Stimulated activated memory B cell treated with anti-CD40 and anti-IgM and Interleukin-4, amounts not matched to agents 10 μg/mL and 1 μg/mL and 100 μg/mL, for 72 hours (primary cell): Measurements from ENCODE around the gene TUBD1.
"Not testable (repeated sequence)": the region's sequence is repeated elsewhere in the genome, so short reads cannot be mapped to it uniquely, and the experiment has no call there.

Experiments
- ATAC-seq: fragments of 150-1000 bp; cut with Tn5 transposase; 2 replicates; pipeline ENCODE4 v1.10.0; 2021
- H3K27ac Mint-ChIP-seq: one replicate; pipeline ENCODE4 v1.8.0; 2022; ENCODE audit warnings: mild to moderate bottlenecking, mixed read lengths
- H3K27me3 Mint-ChIP-seq: one replicate; pipeline ENCODE4 v1.8.0; 2022; ENCODE audit warnings: mixed read lengths
- H3K36me3 Mint-ChIP-seq: one replicate; pipeline ENCODE4 v1.8.0; 2022; ENCODE audit warnings: mixed read lengths
- H3K4me1 Mint-ChIP-seq: one replicate; pipeline ENCODE4 v1.8.0; 2022; ENCODE audit warnings: mixed read lengths
- H3K4me3 Mint-ChIP-seq: one replicate; pipeline ENCODE4 v1.8.0; 2022; ENCODE audit warnings: mild to moderate bottlenecking, moderate library complexity, mixed read lengths
- H3K9me3 Mint-ChIP-seq: one replicate; pipeline ENCODE4 v1.8.0; 2022; ENCODE audit warnings: mixed read lengths

TUBD1 gene

GRCh38 chr17:59890720-59891119 lies 2.0 kb downstream of the TUBD1 start:
- Mint-ChIP-seq H3K27me3 (no peaks in the 10 kb centered on the region), H3K4me1 (peaks cover 47% of the 10 kb centered on the region), H3K36me3 (peaks cover 22% of the 10 kb centered on the region), H3K4me3 (no peak overlapping the region), H3K27ac (no peak overlapping the region), H3K9me3 (no peaks in the 10 kb centered on the region)
- ATAC-seq = no peak

GRCh38 chr17:59888145-59888750 lies 4.5 kb downstream of the TUBD1 start:
- Mint-ChIP-seq H3K4me3 (no peak overlapping the region), H3K36me3 (peaks cover 30% of the 10 kb centered on the region), H3K9me3 (no peaks in the 10 kb centered on the region), H3K27ac (no peak overlapping the region), H3K27me3 (no peaks in the 10 kb centered on the region), H3K4me1 (peaks cover 27% of the 10 kb centered on the region)
- no peak for ATAC-seq

- H3K27me3 Mint-ChIP-seq = no peaks in the 10 kb centered on the region
- H3K9me3 Mint-ChIP-seq = no peaks in the 10 kb centered on the region
- peaks cover 8% of the 10 kb centered on the region for H3K4me1 Mint-ChIP-seq
- no peak overlapping the region for H3K4me3 Mint-ChIP-seq
- H3K27ac Mint-ChIP-seq = no peak overlapping the region
- no peak for ATAC-seq
- H3K36me3 Mint-ChIP-seq = peaks cover 41% of the 10 kb centered on the region
Observed at GRCh38 chr17:59884861-59885260, 7.9 kb downstream of the TUBD1 start.

GRCh38 chr17:59878624-59879023 lies 14.1 kb downstream of the TUBD1 start:
- H3K9me3 Mint-ChIP-seq = no peaks in the 10 kb centered on the region
- H3K27ac Mint-ChIP-seq = no peak overlapping the region
- ATAC-seq = no peak
- H3K36me3 Mint-ChIP-seq = peaks cover 36% of the 10 kb centered on the region
- no peaks in the 10 kb centered on the region for H3K4me1 Mint-ChIP-seq
- no peak overlapping the region for H3K4me3 Mint-ChIP-seq
- H3K27me3 Mint-ChIP-seq = no peaks in the 10 kb centered on the region

- H3K4me3 Mint-ChIP-seq = no peak overlapping the region
- no peaks in the 10 kb centered on the region for H3K4me1 Mint-ChIP-seq
- H3K36me3 Mint-ChIP-seq = peaks cover 38% of the 10 kb centered on the region
- no peaks in the 10 kb centered on the region for H3K9me3 Mint-ChIP-seq
- no peak for ATAC-seq
- H3K27me3 Mint-ChIP-seq = no peaks in the 10 kb centered on the region
- no peak overlapping the region for H3K27ac Mint-ChIP-seq
Observed at GRCh38 chr17:59877965-59878364, 14.8 kb downstream of the TUBD1 start.

GRCh38 chr17:59876107-59876506 lies 16.6 kb downstream of the TUBD1 start:
- peaks cover 35% of the 10 kb centered on the region for H3K36me3 Mint-ChIP-seq
- H3K4me1 Mint-ChIP-seq = no peaks in the 10 kb centered on the region
- no peaks in the 10 kb centered on the region for H3K27me3 Mint-ChIP-seq
- H3K27ac Mint-ChIP-seq = no peak overlapping the region
- H3K9me3 Mint-ChIP-seq = no peaks in the 10 kb centered on the region
- no peak overlapping the region for H3K4me3 Mint-ChIP-seq
- no peak for ATAC-seq

GRCh38 chr17:59874376-59874775 lies 18.4 kb downstream of the TUBD1 start:
- Mint-ChIP-seq H3K4me3 (no peak overlapping the region), H3K36me3 (peaks cover 28% of the 10 kb centered on the region), H3K27ac (no peak overlapping the region), H3K27me3 (no peaks in the 10 kb centered on the region), H3K9me3 (no peaks in the 10 kb centered on the region), H3K4me1 (no peaks in the 10 kb centered on the region)
- ATAC-seq = no peak

- peaks cover 28% of the 10 kb centered on the region for H3K36me3 Mint-ChIP-seq
- not testable (repeated sequence) for H3K9me3 Mint-ChIP-seq, H3K4me1 Mint-ChIP-seq, H3K27me3 Mint-ChIP-seq, H3K4me3 Mint-ChIP-seq, ATAC-seq, H3K27ac Mint-ChIP-seq
Observed at GRCh38 chr17:59873414-59873813, 19.3 kb downstream of the TUBD1 start.

- no peak overlapping the region for H3K4me3 Mint-ChIP-seq
- no peaks in the 10 kb centered on the region for H3K9me3 Mint-ChIP-seq
- H3K27me3 Mint-ChIP-seq = no peaks in the 10 kb centered on the region
- peaks cover 18% of the 10 kb centered on the region for H3K36me3 Mint-ChIP-seq
- no peak overlapping the region for H3K27ac Mint-ChIP-seq
- H3K4me1 Mint-ChIP-seq = no peaks in the 10 kb centered on the region
- no peak for ATAC-seq
Observed at GRCh38 chr17:59872351-59872750, 20.4 kb downstream of the TUBD1 start.

GRCh38 chr17:59870482-59870881 lies 22.3 kb downstream of the TUBD1 start:
- Mint-ChIP-seq H3K27ac (no peak overlapping the region), H3K36me3 (peaks cover 10% of the 10 kb centered on the region), H3K27me3 (no peaks in the 10 kb centered on the region), H3K9me3 (no peaks in the 10 kb centered on the region), H3K4me1 (no peaks in the 10 kb centered on the region), H3K4me3 (no peak overlapping the region)
- ATAC-seq = no peak

- Mint-ChIP-seq H3K4me3 (no peak overlapping the region), H3K27me3 (no peaks in the 10 kb centered on the region), H3K27ac (no peak overlapping the region), H3K36me3 (peaks cover 10% of the 10 kb centered on the region), H3K9me3 (no peaks in the 10 kb centered on the region), H3K4me1 (no peaks in the 10 kb centered on the region)
- no peak for ATAC-seq
Observed at GRCh38 chr17:59869941-59870218, 22.9 kb downstream of the TUBD1 start.

GRCh38 chr17:59863616-59864015 lies 29.1 kb downstream of the TUBD1 start:
- no peaks in the 10 kb centered on the region for H3K9me3 Mint-ChIP-seq
- no peak for ATAC-seq
- no peak overlapping the region for H3K4me3 Mint-ChIP-seq
- H3K27me3 Mint-ChIP-seq = no peaks in the 10 kb centered on the region
- H3K36me3 Mint-ChIP-seq = peaks cover 6% of the 10 kb centered on the region
- H3K27ac Mint-ChIP-seq = no peak overlapping the region
- no peaks in the 10 kb centered on the region for H3K4me1 Mint-ChIP-seq

- Mint-ChIP-seq H3K27me3 (no peaks in the 10 kb centered on the region), H3K27ac (no peak overlapping the region), H3K36me3 (peaks cover 6% of the 10 kb centered on the region), H3K4me3 (no peak overlapping the region), H3K9me3 (no peaks in the 10 kb centered on the region), H3K4me1 (no peaks in the 10 kb centered on the region)
- ATAC-seq = no peak
Observed at GRCh38 chr17:59859444-59860025, 33.2 kb downstream of the TUBD1 start.

GRCh38 chr17:59858932-59859331 lies 33.8 kb downstream of the TUBD1 start:
- no peak overlapping the region for H3K27ac Mint-ChIP-seq
- H3K36me3 Mint-ChIP-seq = peaks cover 6% of the 10 kb centered on the region
- H3K4me3 Mint-ChIP-seq = no peak overlapping the region
- no peaks in the 10 kb centered on the region for H3K4me1 Mint-ChIP-seq
- no peak for ATAC-seq
- H3K9me3 Mint-ChIP-seq = no peaks in the 10 kb centered on the region
- no peaks in the 10 kb centered on the region for H3K27me3 Mint-ChIP-seq

GRCh38 chr17:59858167-59858816 lies 34.5 kb downstream of the TUBD1 start:
- peaks cover 5% of the 10 kb centered on the region for H3K4me1 Mint-ChIP-seq
- no peaks in the 10 kb centered on the region for H3K9me3 Mint-ChIP-seq
- ATAC-seq = no peak
- no peaks in the 10 kb centered on the region for H3K27me3 Mint-ChIP-seq
- no peak overlapping the region for H3K4me3 Mint-ChIP-seq
- peaks cover 6% of the 10 kb centered on the region for H3K36me3 Mint-ChIP-seq
- H3K27ac Mint-ChIP-seq = no peak overlapping the region
